Neuronal stem cell (in vitro differentiated cells): Measurements from ENCODE around the gene CLIC3.

Experiments used
- DNase-seq: peaks from one replicate; pipeline ENCODE4 v3.0.0-alpha.2; 2013; ENCODE audit warnings: low spot score
- H2AFZ ChIP-seq: one replicate; pipeline ENCODE4 v1.6.1; 2013; ENCODE audit warnings: mild to moderate bottlenecking, low read length, inconsistent platforms
- H2AK5ac ChIP-seq: 2 replicates; pipeline ENCODE4 v1.6.1; 2013; ENCODE audit warnings: low read depth, mild to moderate bottlenecking, inconsistent platforms, low read length, moderate library complexity, mixed read lengths
- H2BK120ac ChIP-seq: 2 replicates; pipeline ENCODE4 v1.6.1; 2013; ENCODE audit warnings: low read depth, mild to moderate bottlenecking, inconsistent platforms, low read length, moderate library complexity, mixed read lengths
- H2BK12ac ChIP-seq: one replicate; pipeline ENCODE4 v1.6.1; 2013; ENCODE audit warnings: low read length, inconsistent platforms
- H2BK15ac ChIP-seq: 2 replicates; pipeline ENCODE4 v1.6.1; 2013; ENCODE audit warnings: mild to moderate bottlenecking, low read length, inconsistent platforms, mixed read lengths
- H2BK5ac ChIP-seq: one replicate; pipeline ENCODE4 v1.6.1; 2013; ENCODE audit warnings: inconsistent platforms, mild to moderate bottlenecking, low read length, moderate library complexity
- H3K14ac ChIP-seq: one replicate; pipeline ENCODE4 v1.6.1; 2013; ENCODE audit warnings: low read length, inconsistent platforms
- H3K18ac ChIP-seq: 2 replicates; pipeline ENCODE4 v1.6.1; 2013; ENCODE audit warnings: low read length, inconsistent platforms
- H3K23ac ChIP-seq: 2 replicates; pipeline ENCODE4 v1.6.1; 2013; ENCODE audit warnings: low read depth, mild to moderate bottlenecking, mixed read lengths, low read length, inconsistent platforms; ENCODE audit not compliant: poor library complexity
- H3K27ac ChIP-seq: replicated peaks from 3 replicates; pipeline ENCODE4 v1.5.1; 2013; ENCODE audit warnings: low read length, inconsistent platforms
- H3K27me3 ChIP-seq, 3 experiments: 2 replicates each; pipeline ENCODE4 v1.6.1; 2013; ENCODE audit warnings: low read length in 3 of 3, mild to moderate bottlenecking in 2 of 3, inconsistent platforms in 1 of 3, low read depth in 1 of 3, mixed read lengths in 1 of 3, moderate library complexity in 1 of 3; ENCODE audit not compliant: control insufficient read depth in 3 of 3, insufficient read depth in 3 of 3
- H3K36me3 ChIP-seq, 2 donors: replicated peaks in 1 of 2; 2 replicates each; pipeline ENCODE4 v1.6.1; 2013; ENCODE audit warnings: low read length in 2 of 2; ENCODE audit not compliant: control insufficient read depth in 2 of 2, insufficient read depth in 2 of 2
- H3K4ac ChIP-seq: 2 replicates; pipeline ENCODE4 v1.6.1; 2013; ENCODE audit warnings: inconsistent platforms, mild to moderate bottlenecking, low read length, moderate library complexity
- H3K4me1 ChIP-seq, 2 donors: 1 replicate in 1 of 2; 2 replicates in 1 of 2; pipeline ENCODE4 v1.6.1; 2013; ENCODE audit warnings: low read length in 2 of 2, low read depth in 1 of 2; ENCODE audit not compliant: control insufficient read depth in 2 of 2, insufficient read depth in 1 of 2
- H3K4me2 ChIP-seq: one replicate; pipeline ENCODE4 v1.6.1; 2013; ENCODE audit warnings: mild to moderate bottlenecking, low read length, inconsistent platforms; ENCODE audit not compliant: insufficient read depth, poor library complexity, severe bottlenecking
- H3K4me3 ChIP-seq, 2 donors: 2 replicates each; pipeline ENCODE4 v1.5.1; 2013; ENCODE audit warnings: low read length in 2 of 2, mild to moderate bottlenecking in 2 of 2, inconsistent platforms in 1 of 2, moderate library complexity in 1 of 2
- H3K79me1 ChIP-seq: one replicate; pipeline ENCODE4 v1.6.1; 2013; ENCODE audit warnings: low read depth, mild to moderate bottlenecking, inconsistent platforms, low read length, moderate library complexity
- H3K9ac ChIP-seq: one replicate; pipeline ENCODE4 v1.6.1; 2013; ENCODE audit warnings: mild to moderate bottlenecking, low read depth, low read length, inconsistent platforms; ENCODE audit not compliant: poor library complexity
- H3K9me3 ChIP-seq, 2 donors: replicated peaks in 1 of 2; 2 replicates each; pipeline versions ENCODE3 to v1.6.1; 2013; ENCODE audit warnings: low read length in 2 of 2, mild to moderate bottlenecking in 2 of 2, inconsistent platforms in 1 of 2, low read depth in 1 of 2, mixed read lengths in 1 of 2, moderate library complexity in 1 of 2; ENCODE audit not compliant: control insufficient read depth in 2 of 2, insufficient read depth in 1 of 2
- H4K8ac ChIP-seq: one replicate; pipeline ENCODE4 v1.6.1; 2013; ENCODE audit warnings: low read depth, mild to moderate bottlenecking, inconsistent platforms, low read length, moderate library complexity
- H4K91ac ChIP-seq: one replicate; pipeline ENCODE4 v1.6.1; 2013; ENCODE audit warnings: low read length, low read depth, mild to moderate bottlenecking, inconsistent platforms; ENCODE audit not compliant: poor library complexity
- WGBS, 2 donors: extraction: QIAGEN DNeasy Blood & Tissue Kit; methylation state at CpG; one replicate each; pipeline ENCODE4 v1.1.7; 2013; ENCODE audit warnings: missing lambda C conversion rate in 2 of 2, mixed read lengths in 1 of 2; ENCODE audit not compliant: insufficient read length in 2 of 2, insufficient replicate concordance in 1 of 2; ENCODE audit errors: extremely low coverage in 2 of 2; 5-methylcytosine and 5-hydroxymethylcytosine counted together

The CLIC3 gene

DNA sequence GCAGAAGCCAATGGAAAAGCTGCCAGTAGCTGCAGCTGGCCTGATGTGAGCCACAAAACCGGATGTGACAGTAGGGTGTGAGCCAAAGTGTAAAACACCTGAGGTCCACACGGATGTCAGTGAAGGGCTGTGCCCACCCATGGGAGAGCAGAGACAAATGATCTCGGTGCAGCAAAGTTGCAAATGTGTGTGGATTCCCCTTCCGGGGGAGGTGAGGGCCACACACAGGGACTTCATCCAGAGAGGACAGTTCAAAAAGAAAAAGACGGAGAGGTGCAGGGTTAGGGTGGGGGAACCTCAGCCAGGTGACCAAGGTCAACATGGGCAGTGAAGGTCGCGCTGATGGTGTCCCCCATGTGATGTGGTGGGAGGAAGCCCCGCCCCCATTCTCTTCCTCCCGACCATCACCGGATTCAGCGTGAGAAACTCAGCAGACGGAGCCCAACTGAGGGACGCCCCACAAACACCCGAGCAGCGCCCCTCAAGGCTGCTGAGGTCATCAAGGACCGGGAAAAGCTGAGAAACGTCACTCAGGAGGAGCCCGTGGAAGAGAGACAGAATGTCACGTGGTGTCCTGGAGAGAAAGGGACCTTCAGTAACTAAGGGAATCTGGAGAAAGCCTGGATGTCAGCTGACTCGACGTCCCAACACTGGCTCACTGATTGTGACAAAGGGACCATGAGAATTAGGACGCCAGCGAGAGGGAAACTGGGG, 30.4 kb downstream of the CLIC3 start:
- H3K27me3 ChIP-seq = peaks cover 0 to 18% (median 0%) of the 10 kb centered on the region in 3 experiments
- no peak overlapping the region for H3K4me3 ChIP-seq
- peaks cover 8 to 15% of the 10 kb centered on the region in 2 donors for H3K4me1 ChIP-seq
- peak overlapping the region; percentile 5 for H2AK5ac ChIP-seq
- no peak overlapping the region for H4K8ac ChIP-seq
- no peak overlapping the region for H2BK15ac ChIP-seq
- H3K4ac ChIP-seq = no peak overlapping the region
- H2AFZ ChIP-seq = peak overlapping the region; percentile 57
- no peak overlapping the region for H2BK5ac ChIP-seq
- H4K91ac ChIP-seq = no peak overlapping the region
- H3K4me2 ChIP-seq = peak overlapping the region; percentile 28
- no peaks in the 10 kb centered on the region for H3K79me1 ChIP-seq
- no peak overlapping the region for H3K23ac ChIP-seq
- H3K18ac ChIP-seq = peak overlapping the region; percentile 50
- no CpG with 5 or more reads among the region's 23 CpGs for WGBS, 2 donors
- H3K9ac ChIP-seq = no peak overlapping the region
- no peak overlapping the region for H2BK12ac ChIP-seq
- H3K36me3 ChIP-seq = no peaks in the 10 kb centered on the region
- no peak overlapping the region for H2BK120ac ChIP-seq
- peak overlapping the region; percentile 5 for H3K14ac ChIP-seq
- no peak for DNase-seq
- peaks cover 0 to 1% of the 10 kb centered on the region in 2 donors for H3K9me3 ChIP-seq
- no peak overlapping the region for H3K27ac ChIP-seq

DNA sequence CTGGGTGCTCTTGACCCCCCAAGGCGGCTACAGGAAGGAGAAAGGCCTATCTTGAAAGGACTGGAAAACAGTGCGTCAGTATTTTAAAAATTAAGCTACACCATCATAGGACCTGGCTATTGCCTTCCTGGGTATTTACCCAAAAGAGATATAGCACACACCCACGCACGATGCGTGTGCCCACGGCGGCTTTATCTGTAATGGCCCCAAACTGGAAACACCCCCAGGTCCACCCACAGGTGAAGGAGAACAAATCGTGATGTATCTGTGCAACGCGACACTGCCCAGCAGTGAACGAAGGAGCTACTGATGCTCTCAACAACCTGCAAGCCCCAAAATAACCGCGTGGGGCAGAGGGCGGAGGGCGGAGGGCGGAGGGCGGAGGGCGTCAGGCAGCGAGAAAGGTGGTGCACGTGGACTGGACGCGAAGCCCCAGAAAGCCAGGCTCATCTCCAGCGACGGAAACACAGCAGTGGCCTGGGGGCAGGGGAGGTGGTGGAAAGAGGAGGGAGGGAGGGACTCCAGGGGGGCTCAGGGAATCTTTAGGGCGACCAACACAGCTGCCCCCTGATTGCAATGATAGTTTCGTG, 31.4 kb downstream of the CLIC3 start:
- Histone ChIP-seq H3K79me1 (peaks cover 1% of the 10 kb centered on the region), H3K4me1 (peaks cover 8 to 15% of the 10 kb centered on the region in 2 donors), H3K9ac (no peak overlapping the region), H2AFZ (no peak overlapping the region), H3K14ac (peak overlapping the region; percentile 38), H3K4me3 (no peak overlapping the region), H2BK15ac (peak overlapping the region; percentile 89), H3K23ac (no peak overlapping the region), H3K4ac (no peak overlapping the region), H3K27me3 (peaks cover 0 to 16% (median 0%) of the 10 kb centered on the region in 3 experiments), H4K8ac (no peak overlapping the region), H3K9me3 (peaks cover 0 to 1% of the 10 kb centered on the region in 2 donors), H3K27ac (no peak overlapping the region), H3K36me3 (no peaks in the 10 kb centered on the region), H2BK12ac (peak overlapping the region; percentile 58), H3K4me2 (no peak overlapping the region), H3K18ac (peak overlapping the region; percentile 76), H2BK120ac (peak overlapping the region; percentile 72), H4K91ac (no peak overlapping the region), H2AK5ac (peak overlapping the region; percentile 76), H2BK5ac (peak overlapping the region; percentile 24)
- WGBS, 2 donors = no CpG with 5 or more reads among the region's 26 CpGs
- no peak for DNase-seq

DNA sequence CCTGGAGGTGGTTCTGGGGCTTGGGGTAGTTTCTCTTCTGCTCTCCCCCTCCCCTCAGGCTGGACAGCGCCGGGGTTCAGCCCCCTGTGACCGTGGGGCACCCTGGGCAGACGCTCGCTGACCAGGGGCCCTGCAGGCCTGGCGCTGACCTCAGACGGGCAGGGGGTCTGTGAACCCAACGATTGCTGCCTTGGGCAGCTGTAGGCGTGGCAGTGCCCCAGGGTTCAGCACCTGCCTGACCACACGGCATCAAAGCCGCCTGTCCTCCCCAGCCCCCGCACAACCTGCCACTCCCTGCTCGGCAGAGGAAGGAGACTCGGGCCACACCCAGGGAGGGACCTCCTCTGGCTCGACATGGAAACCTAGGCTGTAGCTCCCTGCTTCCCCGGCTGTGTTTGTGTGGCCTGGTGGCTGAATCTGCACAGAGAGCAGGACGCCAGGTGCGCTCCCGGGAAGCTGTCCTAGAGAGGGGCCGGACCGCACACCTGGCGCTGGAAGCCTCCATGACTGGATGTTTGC, 32.1 kb downstream of the CLIC3 start:
- Histone ChIP-seq H2BK5ac (peak overlapping the region; percentile 24), H2AFZ (no peak overlapping the region), H3K4me3 (no peak overlapping the region), H3K23ac (peak overlapping the region; percentile 89), H2BK15ac (peak overlapping the region; percentile 89), H4K91ac (no peak overlapping the region), H2BK12ac (peak overlapping the region; percentile 84), H3K79me1 (peaks cover 1% of the 10 kb centered on the region), H3K14ac (peak overlapping the region; percentile 38), H3K4me2 (no peak overlapping the region), H3K9me3 (peaks cover 0 to 1% of the 10 kb centered on the region in 2 donors), H3K27me3 (peaks cover 0 to 21% (median 0%) of the 10 kb centered on the region in 3 experiments), H3K27ac (no peak overlapping the region), H3K18ac (peak overlapping the region; percentile 85), H3K9ac (peak overlapping the region; percentile 60), H4K8ac (peak overlapping the region; percentile 43), H2BK120ac (peak overlapping the region; percentile 18), H2AK5ac (peak overlapping the region; percentile 76), H3K4me1 (peaks cover 8 to 15% of the 10 kb centered on the region in 2 donors), H3K36me3 (no peaks in the 10 kb centered on the region), H3K4ac (no peak overlapping the region)
- no CpG with 5 or more reads among the region's 22 CpGs for WGBS, 2 donors
- no peak for DNase-seq

DNA sequence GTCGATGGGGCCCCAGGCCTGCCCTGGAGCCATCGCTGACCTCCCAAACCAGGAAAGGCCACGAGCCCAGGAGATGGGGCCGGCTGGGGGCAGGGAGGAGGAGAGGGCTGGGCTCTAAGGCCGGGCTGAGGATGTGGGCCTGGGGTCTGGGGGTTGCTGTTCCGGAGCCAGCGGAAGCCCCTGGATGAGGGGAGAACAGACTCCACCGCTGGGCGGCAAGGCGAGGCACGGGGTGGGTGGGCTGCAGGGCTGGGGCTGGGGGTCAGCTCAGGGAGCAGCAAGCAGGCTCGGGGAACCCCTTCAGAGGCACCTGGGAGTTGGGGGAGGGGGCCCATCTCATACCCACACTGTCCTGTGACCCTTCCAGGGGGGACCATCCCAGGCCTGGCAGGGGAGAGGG, 32.6 kb downstream of the CLIC3 start:
- peak overlapping the region; percentile 41 for H2BK12ac ChIP-seq
- peak overlapping the region; percentile 66 for H3K4ac ChIP-seq
- peaks cover 0 to 21% (median 0%) of the 10 kb centered on the region in 3 experiments for H3K27me3 ChIP-seq
- peak overlapping the region; percentile 56 for H2AFZ ChIP-seq
- no peak overlapping the region for H3K4me2 ChIP-seq
- H3K79me1 ChIP-seq = peaks cover 1% of the 10 kb centered on the region
- H3K36me3 ChIP-seq = no peaks in the 10 kb centered on the region
- H3K9ac ChIP-seq = no peak overlapping the region
- peak overlapping the region; percentile 97 for H2BK15ac ChIP-seq
- peak overlapping the region; percentile 8 for H3K14ac ChIP-seq
- H3K27ac ChIP-seq = no peak overlapping the region
- H2AK5ac ChIP-seq = peak overlapping the region; percentile 76
- peaks cover 0 to 1% of the 10 kb centered on the region in 2 donors for H3K9me3 ChIP-seq
- no peak overlapping the region for H3K4me3 ChIP-seq
- H4K91ac ChIP-seq = no peak overlapping the region
- H3K23ac ChIP-seq = no peak overlapping the region
- no peak overlapping the region for H2BK5ac ChIP-seq
- H4K8ac ChIP-seq = no peak overlapping the region
- H3K18ac ChIP-seq = peak overlapping the region; percentile 85
- DNase-seq = no peak
- H3K4me1 ChIP-seq = peaks cover 8 to 15% of the 10 kb centered on the region in 2 donors
- no CpG with 5 or more reads among the region's 12 CpGs for WGBS, 2 donors
- H2BK120ac ChIP-seq = peak overlapping the region; percentile 81
